ENCODE results near the gene HOXC13. TPM values are rescaled to one million over a fixed set of nuclear protein-coding genes. Genes with fewer than 3 reads are reported as not detected.

HOXC13 gene
- total RNA-seq, 4 donors from 2014 or later, result not detected

- no peak overlapping the region for H3K27ac ChIP-seq (replicated peaks in 1 of 4)
- WGBS, result 22% methylated on average over 28 of the region's 30 CpGs
- H3K4me1 ChIP-seq, result peaks cover 15 to 32% (median 29%) of the 10 kb centered on the region in 4 donors
- no peak for DNase-seq (ENCODE audit: extremely low spot score)
- H3K9me3 ChIP-seq, result no peaks in the 10 kb centered on the region
- TF ChIP-seq POLR2AphosphoS5 (IDR thresholded peaks at IDR 0.05) (no peak), POLR2A (IDR thresholded peaks at IDR 0.05; ENCODE audit: low read depth) (no peak), EP300 (IDR thresholded peaks at IDR 0.05) (no peak), CTCF (IDR thresholded peaks at IDR 0.05) (no peak)
- peaks cover 21 to 100% (median 90%) of the 10 kb centered on the region in 4 donors for H3K27me3 ChIP-seq
- H3K4me3 ChIP-seq, result no peak overlapping the region
- intact Hi-C loops (cut with DNase I), result no loop called here
- H3K36me3 ChIP-seq, result no peaks in the 10 kb centered on the region
Observed at GRCh38 chr12:53981634-53982565, 43.3 kb downstream of the HOXC13 start.

- no peak for DNase-seq (ENCODE audit: extremely low spot score)
- intact Hi-C loops (cut with DNase I), result no loop called here
- no peak for TF ChIP-seq POLR2A (IDR thresholded peaks at IDR 0.05; ENCODE audit: low read depth)
- TF ChIP-seq CTCF (IDR thresholded peaks at IDR 0.05), result no peak
- no peak for TF ChIP-seq POLR2AphosphoS5 (IDR thresholded peaks at IDR 0.05)
- no peak for TF ChIP-seq EP300 (IDR thresholded peaks at IDR 0.05)
- H3K27me3 ChIP-seq, result peaks cover 21 to 100% (median 91%) of the 10 kb centered on the region in 4 donors
- H3K4me1 ChIP-seq, result peaks cover 15 to 32% (median 29%) of the 10 kb centered on the region in 4 donors
- H3K9me3 ChIP-seq, result no peaks in the 10 kb centered on the region
- H3K36me3 ChIP-seq, result no peaks in the 10 kb centered on the region
- WGBS, result 12% methylated on average over 24 of the region's 26 CpGs
- H3K4me3 ChIP-seq, result no peak overlapping the region
- no peak overlapping the region for H3K27ac ChIP-seq (replicated peaks in 1 of 4)
Observed at GRCh38 chr12:53982648-53983567, 44.3 kb downstream of the HOXC13 start.

- intact Hi-C loops (cut with DNase I), result no loop called here
- Histone ChIP-seq H3K27me3 (peaks cover 21 to 100% (median 91%) of the 10 kb centered on the region in 4 donors), H3K4me3 (no peak overlapping the region), H3K9me3 (no peaks in the 10 kb centered on the region), H3K36me3 (no peaks in the 10 kb centered on the region), H3K4me1 (peaks cover 15 to 32% (median 29%) of the 10 kb centered on the region in 4 donors), H3K27ac (replicated peaks in 1 of 4) (no peak overlapping the region)
- WGBS, result 4% methylated on average over 17 of the region's 17 CpGs
- DNase-seq (ENCODE audit: extremely low spot score), result no peak
- TF ChIP-seq CTCF (IDR thresholded peaks at IDR 0.05) (no peak), POLR2A (IDR thresholded peaks at IDR 0.05; ENCODE audit: low read depth) (no peak), POLR2AphosphoS5 (IDR thresholded peaks at IDR 0.05) (no peak), EP300 (IDR thresholded peaks at IDR 0.05) (no peak)
Observed at GRCh38 chr12:53983568-53983949, 44.9 kb downstream of the HOXC13 start.

- H3K27me3 ChIP-seq, result peaks cover 21 to 100% (median 91%) of the 10 kb centered on the region in 4 donors
- no peak overlapping the region for H3K27ac ChIP-seq (replicated peaks in 1 of 4)
- no peaks in the 10 kb centered on the region for H3K36me3 ChIP-seq
- no peak for DNase-seq (ENCODE audit: extremely low spot score)
- peaks cover 15 to 32% (median 29%) of the 10 kb centered on the region in 4 donors for H3K4me1 ChIP-seq
- TF ChIP-seq CTCF (IDR thresholded peaks at IDR 0.05), result no peak
- no peak for TF ChIP-seq EP300 (IDR thresholded peaks at IDR 0.05)
- no peak for TF ChIP-seq POLR2A (IDR thresholded peaks at IDR 0.05; ENCODE audit: low read depth)
- TF ChIP-seq POLR2AphosphoS5 (IDR thresholded peaks at IDR 0.05), result no peak
- 9% methylated on average over 30 of the region's 30 CpGs for WGBS
- no peak overlapping the region for H3K4me3 ChIP-seq
- intact Hi-C loops (cut with DNase I), result no loop called here
- no peaks in the 10 kb centered on the region for H3K9me3 ChIP-seq
Observed at GRCh38 chr12:53983950-53984572, 45.4 kb downstream of the HOXC13 start.
